ENCODE results near the gene ABCG4.
"Not testable (repeated sequence)": the region's sequence is repeated elsewhere in the genome, so short reads cannot be mapped to it uniquely, and the experiment has no call there.

ABCG4 gene

GRCh38 chr11:119184399-119184798, 35.5 kb downstream of the ABCG4 start:
- DNase-seq (ENCODE audit: low spot score), result not testable (repeated sequence)

GRCh38 chr11:119185981-119186634, 37.3 kb downstream of the ABCG4 start:
- no peak for DNase-seq (ENCODE audit: low spot score)

DNA sequence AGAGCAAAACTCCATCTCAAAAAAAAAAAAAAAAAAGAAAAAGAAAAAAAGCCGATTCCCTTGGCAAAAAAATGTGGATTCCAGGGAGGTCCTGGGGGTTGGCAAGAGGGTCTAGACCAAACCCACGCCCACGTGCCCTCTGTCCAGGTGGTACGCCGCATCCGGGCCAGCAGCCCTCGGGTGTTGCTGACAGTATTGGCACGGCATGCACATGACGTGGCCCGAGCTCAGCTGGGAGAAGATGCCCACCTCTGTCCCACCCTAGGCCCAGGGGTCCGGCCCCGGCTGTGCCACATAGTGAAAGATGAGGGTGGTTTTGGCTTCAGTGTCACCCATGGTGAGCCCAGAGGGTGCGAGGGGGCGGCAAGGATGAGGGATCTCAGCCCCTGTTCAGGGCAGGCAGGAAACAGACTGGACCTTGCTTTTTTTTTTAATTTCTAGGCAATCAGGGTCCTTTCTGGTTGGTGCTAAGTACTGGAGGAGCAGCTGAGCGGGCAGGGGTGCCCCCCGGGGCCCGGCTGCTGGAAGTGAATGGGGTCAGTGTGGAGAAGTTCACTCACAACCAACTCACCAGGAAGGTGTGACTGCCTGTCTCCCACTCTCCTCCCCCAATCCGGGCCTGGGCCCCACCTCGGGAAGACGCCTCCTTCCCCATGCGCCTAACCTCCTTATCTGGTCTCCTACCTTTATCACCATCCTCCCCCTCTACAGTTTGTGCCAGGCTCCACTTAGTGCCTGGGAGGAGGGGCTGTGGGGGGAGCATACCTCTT, 38.5 kb downstream of the ABCG4 start:
- no peak for DNase-seq (ENCODE audit: low spot score)

- DNase-seq (ENCODE audit: low spot score), result no peak
Measured at GRCh38 chr11:119188067-119188466, 39.2 kb downstream of the ABCG4 start.

DNA sequence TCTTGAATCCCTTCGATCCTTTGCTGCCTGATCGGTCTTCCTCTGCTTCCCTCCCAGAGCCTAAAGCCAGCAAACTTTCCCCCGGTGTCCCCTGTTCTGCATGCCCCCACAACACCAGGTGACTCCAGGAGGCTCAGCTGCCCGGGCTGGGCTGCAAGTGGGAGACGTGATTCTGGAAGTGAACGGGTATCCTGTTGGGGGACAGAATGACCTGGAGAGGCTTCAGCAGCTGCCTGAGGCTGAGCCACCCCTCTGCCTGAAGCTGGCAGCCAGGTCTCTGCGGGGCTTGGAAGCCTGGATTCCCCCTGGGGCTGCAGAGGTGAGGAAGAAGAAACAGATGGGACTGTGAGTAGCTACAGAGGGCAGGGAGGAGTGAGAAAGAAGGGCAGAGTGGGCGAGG, 40.0 kb downstream of the ABCG4 start:
- DNase-seq (ENCODE audit: low spot score), result no peak

DNA sequence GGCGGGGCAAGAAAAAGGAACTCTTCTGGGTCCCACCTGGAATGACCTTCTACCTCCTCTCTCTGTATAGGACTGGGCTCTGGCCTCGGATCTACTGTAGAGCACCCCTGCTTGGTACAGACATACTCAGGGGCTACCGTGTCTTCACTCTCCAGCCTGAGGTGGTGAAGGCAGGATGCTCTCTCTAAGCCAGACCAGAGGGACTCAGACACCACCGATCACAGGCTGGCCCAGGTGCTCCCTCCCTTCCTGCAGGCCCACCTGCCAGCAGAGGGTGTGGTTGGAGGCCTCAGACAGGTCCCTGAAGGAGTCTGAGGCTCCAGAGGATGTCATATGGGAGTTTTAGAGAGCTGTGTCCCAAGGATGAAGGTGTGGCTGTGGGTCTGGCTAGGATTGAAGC, 40.5 kb downstream of the ABCG4 start:
- no peak for DNase-seq (ENCODE audit: low spot score)

GRCh38 chr11:119190531-119190930, 41.7 kb downstream of the ABCG4 start:
- DNase-seq (ENCODE audit: low spot score), result no peak

- not testable (repeated sequence) for DNase-seq (ENCODE audit: low spot score)
Measured at GRCh38 chr11:119191265-119191664, 42.4 kb downstream of the ABCG4 start.

- no peak for DNase-seq (ENCODE audit: low spot score)
Measured at GRCh38 chr11:119192111-119192510, 43.3 kb downstream of the ABCG4 start.

- no peak for DNase-seq (ENCODE audit: low spot score)
Measured at GRCh38 chr11:119193001-119193400, 44.1 kb downstream of the ABCG4 start.

GRCh38 chr11:119193626-119194025, 44.8 kb downstream of the ABCG4 start:
- no peak for DNase-seq (ENCODE audit: low spot score)

DNA sequence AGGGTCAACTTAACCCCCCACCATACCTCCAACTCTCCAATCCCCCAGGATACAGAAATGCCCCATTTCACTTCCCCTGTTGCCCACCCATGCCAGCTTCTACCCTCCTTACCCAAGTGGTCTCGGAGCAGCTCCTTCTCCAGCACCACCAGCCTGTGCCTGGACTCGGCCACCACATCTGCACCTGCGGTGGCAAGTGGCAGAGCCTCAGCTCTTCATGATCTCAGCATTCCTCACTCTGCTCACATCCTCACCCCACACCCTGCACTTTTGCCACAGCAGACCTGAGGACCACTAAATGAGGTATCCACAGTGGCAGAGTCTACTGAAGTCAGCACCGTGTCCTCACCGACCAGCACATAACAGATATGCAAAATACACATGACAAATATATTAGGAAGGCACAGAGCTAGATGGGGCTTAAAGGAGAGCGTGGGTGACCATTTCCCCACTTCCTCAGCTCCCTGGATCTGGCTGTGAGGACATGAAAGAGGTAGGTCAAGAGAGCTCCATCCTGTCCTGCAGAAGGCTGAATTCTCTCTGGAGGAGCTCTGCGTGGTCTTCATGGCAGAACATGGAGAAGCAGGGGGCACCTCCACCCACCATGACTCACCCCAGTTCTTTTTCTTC, 46.1 kb downstream of the ABCG4 start:
- DNase-seq (ENCODE audit: low spot score), result no peak

- DNase-seq (ENCODE audit: low spot score), result no peak
Measured at GRCh38 chr11:119195680-119196079, 46.8 kb downstream of the ABCG4 start.

DNA sequence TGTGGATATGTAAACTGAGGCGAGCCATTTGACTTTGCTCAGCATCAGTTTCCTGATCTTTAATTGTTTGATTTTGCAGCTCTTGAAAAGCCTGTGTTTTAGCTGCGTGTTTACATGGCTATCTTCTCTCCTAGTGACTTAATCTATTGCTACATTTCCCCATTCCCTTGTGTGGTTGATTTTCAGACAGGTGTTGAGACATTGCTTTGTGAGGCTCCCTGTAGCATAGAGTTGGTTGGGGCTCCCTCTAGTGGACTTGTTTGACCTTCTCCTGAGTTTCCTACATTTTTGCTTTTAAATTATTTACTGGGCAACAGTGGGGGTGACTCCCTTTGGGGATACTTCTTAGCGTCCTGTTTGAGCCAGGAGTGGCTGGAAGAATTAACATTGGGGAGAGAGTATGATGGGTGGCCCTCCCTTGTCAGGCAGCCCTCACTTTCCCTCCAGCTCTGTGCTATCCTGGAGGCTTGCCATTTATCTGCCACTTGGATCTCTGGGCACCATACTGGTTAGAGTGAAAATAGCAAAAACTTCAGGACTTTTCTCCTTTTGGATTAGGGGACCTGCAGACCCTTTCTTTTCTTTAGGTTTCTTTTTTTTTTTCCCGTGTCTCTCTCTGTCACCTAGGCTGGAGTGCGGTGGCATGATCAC, 48.1 kb downstream of the ABCG4 start:
- peak; percentile 82 for DNase-seq (ENCODE audit: low spot score)

DNA sequence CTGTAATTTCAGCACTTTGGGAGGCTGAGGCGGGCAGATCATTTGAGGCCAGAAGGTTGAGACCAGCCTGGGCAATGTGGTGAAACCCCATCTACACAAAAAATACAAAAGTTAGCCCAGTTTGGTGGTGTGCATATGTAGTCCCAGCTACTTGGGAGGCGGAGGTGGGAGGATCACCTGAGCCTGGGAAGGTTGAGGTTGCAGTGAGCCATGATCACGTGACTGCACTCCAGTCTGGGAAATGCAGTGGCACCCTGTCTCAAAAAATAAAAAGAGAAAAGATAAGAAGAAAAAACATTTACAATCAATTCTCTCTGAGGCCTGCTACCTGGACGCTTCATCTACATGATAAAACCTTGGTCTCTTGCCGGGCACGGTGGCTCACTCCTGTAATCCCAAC, 50.1 kb downstream of the ABCG4 start:
- DNase-seq (ENCODE audit: low spot score), result no peak

DNA sequence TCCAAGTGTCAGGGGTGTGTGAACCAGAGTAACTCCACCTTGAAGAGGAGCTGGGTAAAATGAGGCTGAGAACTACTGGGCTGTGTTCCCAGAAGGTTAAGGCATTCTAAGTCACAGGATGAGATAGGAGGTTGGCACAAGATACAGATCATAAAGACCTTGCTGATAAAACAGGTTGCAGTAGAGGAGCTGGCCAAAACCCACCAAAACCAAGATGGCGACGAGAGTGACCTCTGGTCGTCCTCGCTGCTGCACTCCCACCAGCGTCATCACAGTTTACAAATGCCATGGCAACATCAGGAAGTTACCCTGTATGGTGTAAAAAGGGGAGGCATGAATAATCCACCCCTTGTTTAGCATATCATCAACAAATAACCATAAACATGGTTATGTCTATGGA, 52.4 kb downstream of the ABCG4 start:
- not testable (repeated sequence) for DNase-seq (ENCODE audit: low spot score)

- no peak for DNase-seq (ENCODE audit: low spot score)
Measured at GRCh38 chr11:119202554-119202953, 53.7 kb downstream of the ABCG4 start.

DNA sequence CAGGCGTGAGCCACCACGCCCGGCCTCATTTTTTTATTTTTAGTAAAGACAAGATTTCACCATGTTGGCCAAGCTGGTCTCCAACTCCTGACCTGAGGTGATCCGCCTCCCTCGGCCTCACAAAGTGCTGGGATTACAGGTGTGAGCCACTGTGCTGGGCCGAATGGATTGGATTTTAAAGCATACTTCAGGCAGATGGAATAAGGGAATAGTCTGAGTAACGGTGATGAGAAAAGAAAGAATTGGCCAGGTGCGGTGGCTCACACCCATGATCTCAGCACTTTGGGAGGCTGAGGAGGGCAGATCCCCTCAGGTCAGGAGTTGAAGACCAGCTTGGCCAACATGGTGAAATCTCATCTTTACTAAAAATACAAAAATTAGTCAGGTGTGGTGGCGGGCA, 55.2 kb downstream of the ABCG4 start:
- DNase-seq (ENCODE audit: low spot score), result no peak

DNA sequence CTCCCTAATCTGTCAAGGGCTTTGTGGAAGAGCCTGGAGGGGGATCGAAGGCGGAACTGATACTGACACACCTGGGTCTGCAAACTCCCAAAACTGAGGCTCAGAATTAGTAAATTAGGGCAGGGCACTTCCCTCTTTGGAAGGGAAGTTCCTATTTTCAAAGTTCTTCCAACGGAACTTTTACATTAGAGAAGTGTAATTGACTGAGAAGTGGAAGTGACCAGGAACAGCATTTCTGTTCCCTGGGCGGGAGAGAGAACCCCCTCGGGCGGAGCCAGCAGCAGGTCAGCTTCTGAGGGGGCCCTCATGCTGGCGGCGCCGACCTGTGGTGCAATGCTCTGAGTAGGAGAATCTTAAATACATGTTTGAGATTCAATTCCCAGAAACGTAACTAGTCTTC, 56.2 kb downstream of the ABCG4 start:
- DNase-seq (ENCODE audit: low spot score), result no peak

- peak; percentile 95 for DNase-seq (ENCODE audit: low spot score)
Measured at GRCh38 chr11:119205574-119206510, 57.0 kb downstream of the ABCG4 start, which contains the start of gene CBL. TSS of gene CBL (plus strand) at chr11:119206339. CDS start at chr11:119206418, 79 bp downstream.
